Measurements from ENCODE around the gene AFP.

AFP gene

DNA sequence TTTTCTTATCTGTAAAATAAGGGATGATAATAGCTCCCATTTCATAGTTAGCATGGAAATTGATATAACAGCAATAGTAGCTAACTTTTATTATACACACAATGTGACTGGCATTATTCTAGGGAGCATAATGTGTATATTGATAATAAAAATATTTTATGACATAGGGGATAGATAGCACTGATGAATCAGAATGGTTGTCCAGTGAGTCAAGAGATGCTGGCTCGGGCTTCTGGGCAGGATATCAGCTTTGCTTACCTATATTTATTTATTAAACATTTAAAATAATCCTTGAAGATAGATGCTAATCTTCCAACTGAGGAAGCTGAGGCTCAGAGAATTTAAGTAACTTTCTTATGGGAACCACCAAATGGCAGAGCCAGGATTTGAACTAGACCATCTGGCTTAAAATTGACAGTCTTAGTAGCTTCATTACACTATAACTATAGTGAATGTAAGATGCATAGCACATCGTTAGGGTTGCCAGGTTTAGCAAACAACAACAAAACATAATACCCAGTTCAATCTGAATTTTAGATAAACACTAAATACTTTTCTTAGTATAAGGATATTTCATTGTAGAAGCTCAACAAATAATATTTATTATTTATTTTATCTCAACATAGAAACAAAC is 2.7 kb downstream of the AFP start:
- TF ChIP-seq, protein P1, sequence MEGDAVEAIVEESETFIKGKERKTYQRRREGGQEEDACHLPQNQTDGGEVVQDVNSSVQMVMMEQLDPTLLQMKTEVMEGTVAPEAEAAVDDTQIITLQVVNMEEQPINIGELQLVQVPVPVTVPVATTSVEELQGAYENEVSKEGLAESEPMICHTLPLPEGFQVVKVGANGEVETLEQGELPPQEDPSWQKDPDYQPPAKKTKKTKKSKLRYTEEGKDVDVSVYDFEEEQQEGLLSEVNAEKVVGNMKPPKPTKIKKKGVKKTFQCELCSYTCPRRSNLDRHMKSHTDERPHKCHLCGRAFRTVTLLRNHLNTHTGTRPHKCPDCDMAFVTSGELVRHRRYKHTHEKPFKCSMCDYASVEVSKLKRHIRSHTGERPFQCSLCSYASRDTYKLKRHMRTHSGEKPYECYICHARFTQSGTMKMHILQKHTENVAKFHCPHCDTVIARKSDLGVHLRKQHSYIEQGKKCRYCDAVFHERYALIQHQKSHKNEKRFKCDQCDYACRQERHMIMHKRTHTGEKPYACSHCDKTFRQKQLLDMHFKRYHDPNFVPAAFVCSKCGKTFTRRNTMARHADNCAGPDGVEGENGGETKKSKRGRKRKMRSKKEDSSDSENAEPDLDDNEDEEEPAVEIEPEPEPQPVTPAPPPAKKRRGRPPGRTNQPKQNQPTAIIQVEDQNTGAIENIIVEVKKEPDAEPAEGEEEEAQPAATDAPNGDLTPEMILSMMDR (IDR thresholded peaks at IDR 0.05; ENCODE audit: poor library complexity, severe bottlenecking), result no peak
- ATAC-seq (ENCODE audit: low read depth) (no peak), DNase-seq (ENCODE audit: low spot score) (no peak)
- Histone ChIP-seq H3K27me3 (ENCODE audit: insufficient read depth, poor library complexity, severe bottlenecking) (peaks cover 6% of the 10 kb centered on the region), H3K9me3 (ENCODE audit: severe bottlenecking) (no peaks in the 10 kb centered on the region), H3K27ac (ENCODE audit: poor library complexity, severe bottlenecking) (no peak overlapping the region), H3K36me3 (ENCODE audit: low read depth) (no peaks in the 10 kb centered on the region), H3K4me1 (ENCODE audit: insufficient read depth, poor library complexity, severe bottlenecking) (no peaks in the 10 kb centered on the region), H3K4me3 (ENCODE audit: severe bottlenecking) (no peak overlapping the region)

DNA sequence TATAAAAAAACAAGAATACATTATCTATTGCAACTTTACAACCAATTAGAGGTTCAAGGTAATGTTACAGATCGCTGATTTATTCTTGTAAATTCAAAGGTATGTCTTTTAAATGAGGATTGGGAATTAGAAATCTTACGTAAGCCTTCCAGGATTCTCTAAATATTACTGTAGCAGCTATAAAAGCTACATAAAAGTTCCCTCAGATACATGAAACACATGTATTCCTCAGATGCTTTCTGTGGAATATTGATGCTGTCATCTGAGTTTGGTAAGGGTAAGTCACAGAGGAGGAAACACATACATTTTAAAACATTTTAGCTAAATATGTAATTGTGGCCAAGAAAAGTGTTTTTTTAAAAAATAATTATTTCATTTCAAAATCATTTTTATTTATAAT is 3.4 kb downstream of the AFP start:
- Histone ChIP-seq H3K27ac (ENCODE audit: poor library complexity, severe bottlenecking) (no peak overlapping the region), H3K9me3 (ENCODE audit: severe bottlenecking) (no peaks in the 10 kb centered on the region), H3K4me1 (ENCODE audit: insufficient read depth, poor library complexity, severe bottlenecking) (no peaks in the 10 kb centered on the region), H3K36me3 (ENCODE audit: low read depth) (no peaks in the 10 kb centered on the region), H3K27me3 (ENCODE audit: insufficient read depth, poor library complexity, severe bottlenecking) (peaks cover 2% of the 10 kb centered on the region), H3K4me3 (ENCODE audit: severe bottlenecking) (no peak overlapping the region)
- no peak for DNase-seq (ENCODE audit: low spot score)
- TF ChIP-seq, protein P1 (IDR thresholded peaks at IDR 0.05; ENCODE audit: poor library complexity, severe bottlenecking), result no peak
- ATAC-seq (ENCODE audit: low read depth), result no peak

DNA sequence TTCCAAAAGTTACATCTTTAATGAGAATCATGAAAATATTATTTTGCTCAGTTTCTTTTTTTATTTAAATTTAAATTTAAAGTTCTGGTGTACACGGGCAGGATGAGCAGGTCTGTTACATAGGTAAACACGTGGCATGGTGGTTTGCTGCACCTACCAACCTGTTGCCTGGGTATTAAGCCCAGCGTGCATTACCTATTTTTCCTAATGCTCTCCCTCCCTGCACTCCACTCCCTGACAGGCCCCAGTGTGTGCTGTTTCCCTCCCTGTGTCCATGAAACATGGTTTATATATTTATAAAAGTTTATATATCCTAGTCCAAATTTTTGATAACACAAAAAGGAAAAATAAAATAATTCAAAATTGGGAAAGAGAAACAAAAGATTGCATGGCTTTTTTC is 4.0 kb downstream of the AFP start:
- Histone ChIP-seq H3K27ac (ENCODE audit: poor library complexity, severe bottlenecking) (no peak overlapping the region), H3K4me1 (ENCODE audit: insufficient read depth, poor library complexity, severe bottlenecking) (no peaks in the 10 kb centered on the region), H3K9me3 (ENCODE audit: severe bottlenecking) (no peaks in the 10 kb centered on the region), H3K4me3 (ENCODE audit: severe bottlenecking) (no peak overlapping the region), H3K27me3 (ENCODE audit: insufficient read depth, poor library complexity, severe bottlenecking) (peaks cover 2% of the 10 kb centered on the region), H3K36me3 (ENCODE audit: low read depth) (no peaks in the 10 kb centered on the region)
- ATAC-seq (ENCODE audit: low read depth) (no peak), DNase-seq (ENCODE audit: low spot score) (no peak)
- TF ChIP-seq, protein P1 (IDR thresholded peaks at IDR 0.05; ENCODE audit: poor library complexity, severe bottlenecking), result no peak

DNA sequence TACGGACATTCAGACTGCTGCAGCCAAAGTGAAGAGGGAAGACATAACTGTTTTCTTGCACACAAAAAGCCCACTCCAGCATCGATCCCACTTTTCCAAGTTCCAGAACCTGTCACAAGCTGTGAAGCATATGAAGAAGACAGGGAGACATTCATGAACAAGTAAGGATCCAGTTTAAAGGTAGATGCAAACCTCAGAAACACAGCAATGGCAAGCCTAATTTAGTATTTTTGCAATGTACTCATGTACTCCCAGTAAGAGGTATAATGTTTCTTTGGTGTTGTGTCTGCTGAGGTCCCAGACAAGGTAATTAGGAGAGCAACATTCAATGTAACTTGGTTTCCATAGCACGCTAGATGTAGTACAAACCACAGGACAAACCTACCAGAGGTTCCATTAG is 4.6 kb downstream of the AFP start:
- H3K36me3 ChIP-seq (ENCODE audit: low read depth), result no peaks in the 10 kb centered on the region
- no peak overlapping the region for H3K4me3 ChIP-seq (ENCODE audit: severe bottlenecking)
- ATAC-seq (ENCODE audit: low read depth) (no peak), DNase-seq (ENCODE audit: low spot score) (no peak)
- TF ChIP-seq, protein P1 (IDR thresholded peaks at IDR 0.05; ENCODE audit: poor library complexity, severe bottlenecking), result no peak
- H3K4me1 ChIP-seq (ENCODE audit: insufficient read depth, poor library complexity, severe bottlenecking), result no peaks in the 10 kb centered on the region
- no peak overlapping the region for H3K27ac ChIP-seq (ENCODE audit: poor library complexity, severe bottlenecking)
- no peaks in the 10 kb centered on the region for H3K27me3 ChIP-seq (ENCODE audit: insufficient read depth, poor library complexity, severe bottlenecking)
- H3K9me3 ChIP-seq (ENCODE audit: severe bottlenecking), result no peaks in the 10 kb centered on the region

DNA sequence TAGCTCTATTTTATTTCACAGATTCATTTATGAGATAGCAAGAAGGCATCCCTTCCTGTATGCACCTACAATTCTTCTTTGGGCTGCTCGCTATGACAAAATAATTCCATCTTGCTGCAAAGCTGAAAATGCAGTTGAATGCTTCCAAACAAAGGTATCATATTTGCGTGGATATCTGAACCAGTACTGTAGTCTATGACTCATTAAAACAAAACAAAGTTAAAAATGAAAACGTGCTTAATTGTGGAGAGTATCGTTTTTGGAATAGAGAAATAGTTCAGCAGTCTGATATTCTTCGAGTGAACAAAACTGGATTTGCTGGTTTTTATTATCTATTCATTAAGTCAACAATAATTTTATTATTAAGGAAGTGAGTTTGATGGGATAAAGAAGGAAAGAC is 6.3 kb downstream of the AFP start:
- Histone ChIP-seq H3K27me3 (ENCODE audit: insufficient read depth, poor library complexity, severe bottlenecking) (peaks cover under 1% of the 10 kb centered on the region), H3K4me3 (ENCODE audit: severe bottlenecking) (no peak overlapping the region), H3K4me1 (ENCODE audit: insufficient read depth, poor library complexity, severe bottlenecking) (no peaks in the 10 kb centered on the region), H3K27ac (ENCODE audit: poor library complexity, severe bottlenecking) (no peak overlapping the region), H3K36me3 (ENCODE audit: low read depth) (no peaks in the 10 kb centered on the region), H3K9me3 (ENCODE audit: severe bottlenecking) (no peaks in the 10 kb centered on the region)
- ATAC-seq (ENCODE audit: low read depth), result 0 out of 3 replicates have a peak, but pooled peaks have one; percentile 23
- no peak for DNase-seq (ENCODE audit: low spot score)
- TF ChIP-seq, protein P1 (IDR thresholded peaks at IDR 0.05; ENCODE audit: poor library complexity, severe bottlenecking), result no peak

All from RWPE2 (cell line).